Mesothelial cell of epicardium (in vitro differentiated cells): ENCODE data around the gene EPM2A. TPM values are rescaled to one million over a fixed set of nuclear protein-coding genes. Genes with fewer than 3 reads are reported as not detected.

ENCODE experiments used
- DNase-seq, 2 experiments: peaks; one replicate each; pipeline ENCODE4 v3.0.0; 2021; ENCODE audit warnings: low spot score in 2 of 2; ENCODE audit not compliant: unreplicated experiment in 2 of 2
- H3K27ac Mint-ChIP-seq: 2 replicates; pipeline ENCODE4 v1.8.0; 2021; ENCODE audit warnings: mixed read lengths
- H3K27me3 Mint-ChIP-seq: 2 replicates; pipeline ENCODE4 v1.8.0; 2021; ENCODE audit warnings: low read depth, mixed read lengths
- H3K36me3 Mint-ChIP-seq: 2 replicates; pipeline ENCODE4 v1.8.0; 2021; ENCODE audit warnings: mixed read lengths
- H3K4me1 Mint-ChIP-seq: 2 replicates; pipeline ENCODE4 v1.8.0; 2021; ENCODE audit warnings: mixed read lengths
- H3K4me3 Mint-ChIP-seq: 2 replicates; pipeline ENCODE4 v1.8.0; 2021; ENCODE audit warnings: mild to moderate bottlenecking, moderate library complexity, mixed read lengths
- H3K9me3 Mint-ChIP-seq: 2 replicates; pipeline ENCODE4 v1.8.0; 2021; ENCODE audit warnings: mixed read lengths
- total RNA-seq: library from RNA; stranded (reverse); gene quantifications from 3 replicates; pipeline ENCODE4 v1.2.1, GENCODE V29; 2021
- TF ChIP-seq, protein P1 (sequence below): fragments of 200-600 bp; sonication (generic); IDR thresholded peaks from one replicate; pipeline ENCODE4 v1.5.0; 2021; ENCODE audit warnings: antibody characterized with exemption; ENCODE audit not compliant: unreplicated experiment

The EPM2A gene
- total RNA-seq, 1 donor from 2014 or later: 9.5 TPM

DNA sequence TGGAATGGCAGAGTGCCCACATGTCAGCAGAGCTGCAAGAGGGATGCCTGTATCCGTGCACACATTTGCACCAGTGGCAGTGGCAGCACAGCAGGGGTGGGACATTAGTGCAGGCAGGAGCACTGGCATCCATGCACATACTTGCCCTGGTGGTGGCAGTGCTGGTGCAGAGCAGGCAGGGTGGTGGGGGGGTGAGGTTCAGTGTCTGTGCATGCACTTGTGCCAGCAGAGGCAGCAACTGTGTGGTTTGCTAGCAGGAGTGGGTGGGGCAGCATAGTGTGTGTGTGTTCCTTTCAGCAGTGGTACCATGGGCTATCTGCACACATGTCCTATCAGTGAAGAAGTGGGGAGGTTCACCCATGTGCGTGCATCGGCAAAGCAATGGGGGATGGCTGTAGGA lies 151.6 kb downstream of the EPM2A start:
- no peaks in the 10 kb centered on the region for H3K4me1 Mint-ChIP-seq
- no peak overlapping the region for H3K27ac Mint-ChIP-seq
- H3K36me3 Mint-ChIP-seq: peaks cover 3% of the 10 kb centered on the region
- H3K27me3 Mint-ChIP-seq: no peaks in the 10 kb centered on the region
- H3K4me3 Mint-ChIP-seq: no peak overlapping the region
- H3K9me3 Mint-ChIP-seq: peaks cover 47% of the 10 kb centered on the region
- DNase-seq: no peak
- TF ChIP-seq, protein P1, sequence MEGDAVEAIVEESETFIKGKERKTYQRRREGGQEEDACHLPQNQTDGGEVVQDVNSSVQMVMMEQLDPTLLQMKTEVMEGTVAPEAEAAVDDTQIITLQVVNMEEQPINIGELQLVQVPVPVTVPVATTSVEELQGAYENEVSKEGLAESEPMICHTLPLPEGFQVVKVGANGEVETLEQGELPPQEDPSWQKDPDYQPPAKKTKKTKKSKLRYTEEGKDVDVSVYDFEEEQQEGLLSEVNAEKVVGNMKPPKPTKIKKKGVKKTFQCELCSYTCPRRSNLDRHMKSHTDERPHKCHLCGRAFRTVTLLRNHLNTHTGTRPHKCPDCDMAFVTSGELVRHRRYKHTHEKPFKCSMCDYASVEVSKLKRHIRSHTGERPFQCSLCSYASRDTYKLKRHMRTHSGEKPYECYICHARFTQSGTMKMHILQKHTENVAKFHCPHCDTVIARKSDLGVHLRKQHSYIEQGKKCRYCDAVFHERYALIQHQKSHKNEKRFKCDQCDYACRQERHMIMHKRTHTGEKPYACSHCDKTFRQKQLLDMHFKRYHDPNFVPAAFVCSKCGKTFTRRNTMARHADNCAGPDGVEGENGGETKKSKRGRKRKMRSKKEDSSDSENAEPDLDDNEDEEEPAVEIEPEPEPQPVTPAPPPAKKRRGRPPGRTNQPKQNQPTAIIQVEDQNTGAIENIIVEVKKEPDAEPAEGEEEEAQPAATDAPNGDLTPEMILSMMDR: no peak

Other genes starting within 250 kb of the EPM2A start
- gene FBXO30, start 79.3 kb upstream of the EPM2A start, total RNA-seq: 8.6 to 9.2 TPM (median 9.1 TPM) in 3 replicates
- gene SHPRH, start 228.8 kb upstream of the EPM2A start, total RNA-seq: 25.1 to 27.0 TPM (median 25.3 TPM) in 3 replicates